Lower leg skin (tissue), 4 donors: ENCODE measurements around the gene SIM1. TPM values are rescaled to one million over a fixed set of nuclear protein-coding genes. Genes with fewer than 3 reads are reported as not detected.
"Not testable (repeated sequence)": the region's sequence is repeated elsewhere in the genome, so short reads cannot be mapped to it uniquely, and the experiment has no call there.

Experiments
- DNase-seq, 2 donors: peaks; one replicate each; pipeline ENCODE4 v3.0.0-alpha.2; 2019; ENCODE audit warnings: low spot score in 2 of 2
- H3K4me3 ChIP-seq: fragments of 200-600 bp; sonication (generic); 2 replicates; pipeline ENCODE4 v1.5.1; 2017; ENCODE audit warnings: mild to moderate bottlenecking, low read depth; ENCODE audit not compliant: poor library complexity, severe bottlenecking
- CTCF ChIP-seq, 3 donors: fragments of 450-650 bp; IDR thresholded peaks; one replicate each; pipeline ENCODE4 v1.5.1; 2016; ENCODE audit warnings: antibody characterized with exemption in 3 of 3, mild to moderate bottlenecking in 3 of 3, moderate library complexity in 2 of 3
- POLR2A ChIP-seq, 2 donors: fragments of 450-650 bp; IDR thresholded peaks; one replicate each; pipeline ENCODE4 v1.6.1; 2016 to 2017; ENCODE audit warnings: antibody characterized with exemption in 2 of 2, mild to moderate bottlenecking in 1 of 2, moderate library complexity in 1 of 2
- WGBS, 2 donors: methylation state at CpG; one replicate each; pipeline ENCODE4 v1.1.5; 2018; 5-methylcytosine and 5-hydroxymethylcytosine counted together
- intact Hi-C: fragments of 100-400 bp; cut with DNase I; formaldehyde crosslinking; loops from one replicate; pipeline ENCODE4 v1.15.0; 2023; ENCODE audit warnings: low total_unique reads
- total RNA-seq, 4 donors: library from RNA; depleted of rRNA; stranded (reverse); fragments of >200 nt; gene quantifications; one replicate each; pipeline ENCODE4 v1.1.0, GENCODE V29; 2016

The SIM1 gene
- total RNA-seq, 4 donors from 2014 or later = 0.66 to 1.1 (median 0.75) TPM

- no peak overlapping the region for H3K4me3 ChIP-seq
- intact Hi-C loops = no loop called here
- 62 to 71% methylated on average over 1 of the region's 1 CpG for WGBS, 2 donors
- no peak for DNase-seq
- no peak for TF ChIP-seq CTCF (IDR thresholded peaks at IDR 0.05)
- no peak for TF ChIP-seq POLR2A (IDR thresholded peaks at IDR 0.05)
These were observed 101.1 kb downstream of the SIM1 start for GRCh38 chr6:100363651-100364050.

- DNase-seq, H3K4me3 ChIP-seq, intact Hi-C loops: not testable (repeated sequence)
- 82 to 92% methylated on average over 28 to 32 of the region's 35 CpGs for WGBS, 2 donors
These were observed 109.7 kb downstream of the SIM1 start for GRCh38 chr6:100354736-100355641.

- WGBS, 2 donors = 80 to 85% methylated on average over 8 of the region's 8 CpGs
- no peak for DNase-seq
- TF ChIP-seq POLR2A (IDR thresholded peaks at IDR 0.05) = no peak
- no peak for TF ChIP-seq CTCF (IDR thresholded peaks at IDR 0.05)
- intact Hi-C loops = no loop called here
- no peak overlapping the region for H3K4me3 ChIP-seq
These were observed 111.3 kb downstream of the SIM1 start for GRCh38 chr6:100353276-100354015.

- no peak overlapping the region for H3K4me3 ChIP-seq
- intact Hi-C loops = no loop called here
- no peak for DNase-seq
- TF ChIP-seq POLR2A (IDR thresholded peaks at IDR 0.05) (no peak), CTCF (IDR thresholded peaks at IDR 0.05) (no peak)
These were observed 114.6 kb downstream of the SIM1 start for GRCh38 chr6:100350139-100350538.

- 90 to 94% methylated on average over 3 of the region's 3 CpGs for WGBS, 2 donors
- DNase-seq = no peak
- no peak for TF ChIP-seq CTCF (IDR thresholded peaks at IDR 0.05)
- TF ChIP-seq POLR2A (IDR thresholded peaks at IDR 0.05) = no peak
- H3K4me3 ChIP-seq = no peak overlapping the region
- intact Hi-C loops = no loop called here
These were observed 115.4 kb downstream of the SIM1 start for GRCh38 chr6:100349366-100349765.

GRCh38 chr6:100347901-100348550 lies 116.7 kb downstream of the SIM1 start:
- no peak overlapping the region for H3K4me3 ChIP-seq
- intact Hi-C loops = no loop called here
- WGBS, 2 donors = 68 to 74% methylated on average over 4 of the region's 4 CpGs
- no peak for TF ChIP-seq POLR2A (IDR thresholded peaks at IDR 0.05)
- no peak for TF ChIP-seq CTCF (IDR thresholded peaks at IDR 0.05)
- no peak for DNase-seq
